ENCODE results near the gene LRRC75A.

The LRRC75A gene

GRCh38 chr17:16483021-16483645, 8.9 kb downstream of the LRRC75A start:
- Histone ChIP-seq H3K4me3 (ENCODE audit: insufficient read depth, low read depth, low read length) (no peak overlapping the region), H3K4me1 (ENCODE audit: control insufficient read depth, insufficient read depth, low read length) (peaks cover 30% of the 10 kb centered on the region), H3K27ac (ENCODE audit: insufficient read depth, low read depth, low read length, poor library complexity, severe bottlenecking) (no peak overlapping the region), H3K9me3 (ENCODE audit: control insufficient read depth, low read length) (no peaks in the 10 kb centered on the region), H3K27me3 (ENCODE audit: control insufficient read depth, insufficient read depth, low read length, poor library complexity, severe bottlenecking) (no peaks in the 10 kb centered on the region), H3K36me3 (ENCODE audit: control insufficient read depth, insufficient read depth, low read length) (no peaks in the 10 kb centered on the region)
- 91 to 94% methylated on average over 8 of the region's 8 CpGs for WGBS, 2 experiments

GRCh38 chr17:16482253-16482652, 9.7 kb downstream of the LRRC75A start:
- no peaks in the 10 kb centered on the region for H3K36me3 ChIP-seq (ENCODE audit: control insufficient read depth, insufficient read depth, low read length)
- WGBS, 2 experiments: 92 to 97% methylated on average over 8 of the region's 8 CpGs
- H3K27me3 ChIP-seq (ENCODE audit: control insufficient read depth, insufficient read depth, low read length, poor library complexity, severe bottlenecking): no peaks in the 10 kb centered on the region
- no peaks in the 10 kb centered on the region for H3K9me3 ChIP-seq (ENCODE audit: control insufficient read depth, low read length)
- H3K4me3 ChIP-seq (ENCODE audit: insufficient read depth, low read depth, low read length): no peak overlapping the region
- H3K4me1 ChIP-seq (ENCODE audit: control insufficient read depth, insufficient read depth, low read length): peaks cover 30% of the 10 kb centered on the region
- H3K27ac ChIP-seq (ENCODE audit: insufficient read depth, low read depth, low read length, poor library complexity, severe bottlenecking): no peak overlapping the region

- Histone ChIP-seq H3K36me3 (ENCODE audit: control insufficient read depth, insufficient read depth, low read length) (no peaks in the 10 kb centered on the region), H3K27ac (ENCODE audit: insufficient read depth, low read depth, low read length, poor library complexity, severe bottlenecking) (no peak overlapping the region), H3K27me3 (ENCODE audit: control insufficient read depth, insufficient read depth, low read length, poor library complexity, severe bottlenecking) (no peaks in the 10 kb centered on the region), H3K4me1 (ENCODE audit: control insufficient read depth, insufficient read depth, low read length) (peaks cover 21% of the 10 kb centered on the region), H3K9me3 (ENCODE audit: control insufficient read depth, low read length) (no peaks in the 10 kb centered on the region), H3K4me3 (ENCODE audit: insufficient read depth, low read depth, low read length) (no peak overlapping the region)
- WGBS, 2 experiments: 91 to 93% methylated on average over 6 of the region's 6 CpGs
Observed at GRCh38 chr17:16480995-16481394, 11.0 kb downstream of the LRRC75A start.

GRCh38 chr17:16479264-16479663, 12.7 kb downstream of the LRRC75A start:
- no peaks in the 10 kb centered on the region for H3K27me3 ChIP-seq (ENCODE audit: control insufficient read depth, insufficient read depth, low read length, poor library complexity, severe bottlenecking)
- peaks cover 3% of the 10 kb centered on the region for H3K4me1 ChIP-seq (ENCODE audit: control insufficient read depth, insufficient read depth, low read length)
- 92 to 95% methylated on average over 2 of the region's 2 CpGs for WGBS, 2 experiments
- no peaks in the 10 kb centered on the region for H3K36me3 ChIP-seq (ENCODE audit: control insufficient read depth, insufficient read depth, low read length)
- no peak overlapping the region for H3K27ac ChIP-seq (ENCODE audit: insufficient read depth, low read depth, low read length, poor library complexity, severe bottlenecking)
- no peaks in the 10 kb centered on the region for H3K9me3 ChIP-seq (ENCODE audit: control insufficient read depth, low read length)
- H3K4me3 ChIP-seq (ENCODE audit: insufficient read depth, low read depth, low read length): no peak overlapping the region

- WGBS, 2 experiments: 93 to 94% methylated on average over 6 of the region's 6 CpGs
Observed at GRCh38 chr17:16478649-16479048, 13.3 kb downstream of the LRRC75A start.

GRCh38 chr17:16477666-16478065, 14.3 kb downstream of the LRRC75A start:
- no peak overlapping the region for H3K27ac ChIP-seq (ENCODE audit: insufficient read depth, low read depth, low read length, poor library complexity, severe bottlenecking)
- H3K9me3 ChIP-seq (ENCODE audit: control insufficient read depth, low read length): no peaks in the 10 kb centered on the region
- no peaks in the 10 kb centered on the region for H3K36me3 ChIP-seq (ENCODE audit: control insufficient read depth, insufficient read depth, low read length)
- no peaks in the 10 kb centered on the region for H3K27me3 ChIP-seq (ENCODE audit: control insufficient read depth, insufficient read depth, low read length, poor library complexity, severe bottlenecking)
- peaks cover 9% of the 10 kb centered on the region for H3K4me1 ChIP-seq (ENCODE audit: control insufficient read depth, insufficient read depth, low read length)
- no peak overlapping the region for H3K4me3 ChIP-seq (ENCODE audit: insufficient read depth, low read depth, low read length)
- WGBS, 2 experiments: 72 to 80% methylated on average over 8 of the region's 8 CpGs

More at GRCh38 chr17:16478649-16479048, 13.3 kb downstream of the LRRC75A start:
- Histone ChIP-seq H3K36me3 (ENCODE audit: control insufficient read depth, insufficient read depth, low read length) (no peaks in the 10 kb centered on the region), H3K4me1 (ENCODE audit: control insufficient read depth, insufficient read depth, low read length) (peaks cover 3% of the 10 kb centered on the region), H3K27ac (ENCODE audit: insufficient read depth, low read depth, low read length, poor library complexity, severe bottlenecking) (no peak overlapping the region), H3K27me3 (ENCODE audit: control insufficient read depth, insufficient read depth, low read length, poor library complexity, severe bottlenecking) (no peaks in the 10 kb centered on the region), H3K4me3 (ENCODE audit: insufficient read depth, low read depth, low read length) (no peak overlapping the region), H3K9me3 (ENCODE audit: control insufficient read depth, low read length) (no peaks in the 10 kb centered on the region)

GRCh38 chr17:16477255-16477654, 14.7 kb downstream of the LRRC75A start:
- Histone ChIP-seq H3K27me3 (ENCODE audit: control insufficient read depth, insufficient read depth, low read length, poor library complexity, severe bottlenecking) (no peaks in the 10 kb centered on the region), H3K27ac (ENCODE audit: insufficient read depth, low read depth, low read length, poor library complexity, severe bottlenecking) (no peak overlapping the region)
- WGBS, 2 experiments: 84 to 85% methylated on average over 5 of the region's 5 CpGs

GRCh38 chr17:16475179-16475704, 16.8 kb downstream of the LRRC75A start:
- no peak overlapping the region for H3K4me3 ChIP-seq (ENCODE audit: insufficient read depth, low read depth, low read length)

More at GRCh38 chr17:16477255-16477654, 14.7 kb downstream of the LRRC75A start:
- H3K36me3 ChIP-seq (ENCODE audit: control insufficient read depth, insufficient read depth, low read length): no peaks in the 10 kb centered on the region
- H3K4me3 ChIP-seq (ENCODE audit: insufficient read depth, low read depth, low read length): no peak overlapping the region
- no peaks in the 10 kb centered on the region for H3K9me3 ChIP-seq (ENCODE audit: control insufficient read depth, low read length)
- peaks cover 9% of the 10 kb centered on the region for H3K4me1 ChIP-seq (ENCODE audit: control insufficient read depth, insufficient read depth, low read length)

GRCh38 chr17:16474012-16474725, 17.8 kb downstream of the LRRC75A start:
- 90% methylated on average over 13 of the region's 13 CpGs for WGBS, 2 experiments
- peaks cover 14% of the 10 kb centered on the region for H3K4me1 ChIP-seq (ENCODE audit: control insufficient read depth, insufficient read depth, low read length)
- no peaks in the 10 kb centered on the region for H3K27me3 ChIP-seq (ENCODE audit: control insufficient read depth, insufficient read depth, low read length, poor library complexity, severe bottlenecking)
- H3K27ac ChIP-seq (ENCODE audit: insufficient read depth, low read depth, low read length, poor library complexity, severe bottlenecking): no peak overlapping the region
- no peaks in the 10 kb centered on the region for H3K36me3 ChIP-seq (ENCODE audit: control insufficient read depth, insufficient read depth, low read length)
- H3K9me3 ChIP-seq (ENCODE audit: control insufficient read depth, low read length): no peaks in the 10 kb centered on the region
- H3K4me3 ChIP-seq (ENCODE audit: insufficient read depth, low read depth, low read length): no peak overlapping the region

More at GRCh38 chr17:16475179-16475704, 16.8 kb downstream of the LRRC75A start:
- WGBS, 2 experiments: 94 to 97% methylated on average over 4 of the region's 4 CpGs
- H3K36me3 ChIP-seq (ENCODE audit: control insufficient read depth, insufficient read depth, low read length): no peaks in the 10 kb centered on the region
- peaks cover 11% of the 10 kb centered on the region for H3K4me1 ChIP-seq (ENCODE audit: control insufficient read depth, insufficient read depth, low read length)
- no peaks in the 10 kb centered on the region for H3K9me3 ChIP-seq (ENCODE audit: control insufficient read depth, low read length)
- no peaks in the 10 kb centered on the region for H3K27me3 ChIP-seq (ENCODE audit: control insufficient read depth, insufficient read depth, low read length, poor library complexity, severe bottlenecking)
- no peak overlapping the region for H3K27ac ChIP-seq (ENCODE audit: insufficient read depth, low read depth, low read length, poor library complexity, severe bottlenecking)

Data from ectodermal cell (in vitro differentiated cells).